HepG2 (cell line): ENCODE data around the gene CSTB. TPM values are rescaled to one million over a fixed set of nuclear protein-coding genes. Genes with fewer than 3 reads are reported as not detected.

Source experiments
- CTCF ChIP-seq: sonication (generic); formaldehyde crosslinking; IDR thresholded peaks from 2 replicates; pipeline ENCODE4 v1.5.0; 2020; ENCODE audit warnings: mild to moderate bottlenecking, missing genetic modification reagents, moderate library complexity
- E2F5 ChIP-seq: sonication (generic); formaldehyde crosslinking; conservative IDR thresholded peaks from 2 replicates; pipeline ENCODE4 v1.4.0; 2020; ENCODE audit warnings: missing genetic modification reagents
- GFI1 ChIP-seq: sonication (generic); formaldehyde crosslinking; IDR thresholded peaks from 2 replicates; pipeline ENCODE4 v1.5.0; 2020; ENCODE audit warnings: missing genetic modification reagents, mild to moderate bottlenecking, borderline replicate concordance
- HOXD1 ChIP-seq: sonication (generic); formaldehyde crosslinking; IDR thresholded peaks from 2 replicates; pipeline ENCODE4 v1.5.0; 2020; ENCODE audit warnings: missing genetic modification reagents
- KAT8 ChIP-seq: IDR thresholded peaks from 2 replicates; pipeline ENCODE4 v1.6.1; 2016; ENCODE audit warnings: missing genetic modification reagents, missing compliant biosample characterization
- NKX3-1 ChIP-seq: sonication (generic); formaldehyde crosslinking; IDR thresholded peaks from 2 replicates; pipeline ENCODE4 v1.5.0; 2020; ENCODE audit warnings: missing genetic modification reagents
- NPAS2 ChIP-seq: sonication (generic); formaldehyde crosslinking; IDR thresholded peaks from 2 replicates; pipeline ENCODE4 v1.8.0; 2022; ENCODE audit warnings: mild to moderate bottlenecking, missing genetic modification reagents, borderline replicate concordance
- NR1H2 ChIP-seq: sonication (generic); formaldehyde crosslinking; IDR thresholded peaks from 2 replicates; pipeline ENCODE4 v1.8.1; 2022; ENCODE audit warnings: low read depth, missing genetic modification reagents, borderline replicate concordance
- RFX3 ChIP-seq: IDR thresholded peaks from 2 replicates; pipeline ENCODE4 v1.6.1; 2016; ENCODE audit warnings: missing biosample characterization, missing genetic modification reagents
- RNF219 ChIP-seq: sonication (generic); formaldehyde crosslinking; IDR thresholded peaks from 2 replicates; pipeline ENCODE4 v1.5.0; 2020; ENCODE audit warnings: mild to moderate bottlenecking, missing genetic modification reagents
- SIX1 ChIP-seq: sonication (generic); formaldehyde crosslinking; IDR thresholded peaks from 2 replicates; pipeline ENCODE4 v1.4.0; 2020; ENCODE audit warnings: missing genetic modification reagents, borderline replicate concordance
- SMAD9 ChIP-seq: sonication (generic); formaldehyde crosslinking; IDR thresholded peaks from 2 replicates; pipeline ENCODE4 v1.5.1; 2020; ENCODE audit warnings: mild to moderate bottlenecking, missing genetic modification reagents
- SP5 ChIP-seq: IDR thresholded peaks from 2 replicates; pipeline ENCODE4 v1.6.1; 2016; ENCODE audit warnings: low read depth, borderline replicate concordance
- SRSF1 ChIP-seq: fragments of 200-400 bp; formaldehyde crosslinking; optimal IDR thresholded peaks from 2 replicates; pipeline ENCODE3; 2017; ENCODE audit warnings: mild to moderate bottlenecking, low read depth, low read length, moderate library complexity
- TAF15 ChIP-seq: fragments of 200-400 bp; formaldehyde crosslinking; IDR thresholded peaks from one replicate; pipeline ENCODE4 v1.6.1; 2018; ENCODE audit warnings: mild to moderate bottlenecking, low read depth, low read length; ENCODE audit not compliant: poor library complexity, severe bottlenecking
- TCF12 ChIP-seq, 2 experiments: fragments of 450-650 bp in 1 of 2; sonication (generic) in 1 of 2; formaldehyde crosslinking in 1 of 2; IDR thresholded peaks; 2 replicates each; pipeline versions ENCODE4 v1.6.1 to v1.8.0; 2017 to 2022; ENCODE audit warnings: antibody characterized with exemption in 1 of 2, mild to moderate bottlenecking in 1 of 2, missing genetic modification reagents in 1 of 2, moderate library complexity in 1 of 2
- ZBTB42 ChIP-seq: sonication (generic); formaldehyde crosslinking; IDR thresholded peaks from 2 replicates; pipeline ENCODE4 v1.5.0; 2020; ENCODE audit warnings: mild to moderate bottlenecking, missing genetic modification reagents
- ZBTB8A ChIP-seq: sonication (generic); formaldehyde crosslinking; IDR thresholded peaks from 2 replicates; pipeline ENCODE4 v1.4.0; 2020; ENCODE audit warnings: mild to moderate bottlenecking, low read depth, missing genetic modification reagents, borderline replicate concordance
- ZFP1 ChIP-seq: IDR thresholded peaks from 2 replicates; pipeline ENCODE4 v1.6.1; 2016
- ZNF282 ChIP-seq: fragments of 450-650 bp; IDR thresholded peaks from 2 replicates; pipeline ENCODE4 v1.6.1; 2018; ENCODE audit not compliant: partially characterized antibody
- ZNF326 ChIP-seq: sonication (generic); formaldehyde crosslinking; IDR thresholded peaks from 2 replicates; pipeline ENCODE4 v1.4.0; 2020; ENCODE audit warnings: missing genetic modification reagents, borderline replicate concordance
- ZNF510 ChIP-seq: sonication (generic); formaldehyde crosslinking; IDR thresholded peaks from 2 replicates; pipeline ENCODE4 v1.4.0; 2020; ENCODE audit warnings: low read depth, mild to moderate bottlenecking, missing genetic modification reagents
- ZNF576 ChIP-seq: sonication (generic); formaldehyde crosslinking; IDR thresholded peaks from 2 replicates; pipeline ENCODE4 v1.4.0; 2020; ENCODE audit warnings: mild to moderate bottlenecking, missing genetic modification reagents
- ZNF788 ChIP-seq: sonication (generic); formaldehyde crosslinking; IDR thresholded peaks from 2 replicates; pipeline ENCODE4 v1.5.0; 2020; ENCODE audit warnings: mild to moderate bottlenecking, missing genetic modification reagents, borderline replicate concordance
- ZNF891 ChIP-seq: sonication (generic); formaldehyde crosslinking; IDR thresholded peaks from 2 replicates; pipeline ENCODE4 v1.5.0; 2020; ENCODE audit warnings: mild to moderate bottlenecking, missing genetic modification reagents
- ZSCAN31 ChIP-seq: sonication (generic); formaldehyde crosslinking; IDR thresholded peaks from 2 replicates; pipeline ENCODE4 v1.5.0; 2020; ENCODE audit warnings: low read depth, mild to moderate bottlenecking, missing genetic modification reagents
- polyA plus RNA-seq, 8 experiments: library from polyadenylated mRNA; depleted of rRNA in 3 of 8; stranded (reverse) in 7 of 8; unstranded in 1 of 8; fragments of >200 nt; fragmentation: Illumina TruSeq in 4 of 8; extraction: Trizol in 4 of 8; gene quantifications; 2 replicates each; pipeline versions ENCODE4 v1.2.1 to v1.2.3, GENCODE V29; 2011 to 2016; ENCODE audit warnings: low read depth in 4 of 8, missing spikeins in 1 of 8, mixed read lengths in 1 of 8; ENCODE audit not compliant: insufficient read depth in 1 of 8
- total RNA-seq, 5 experiments: library from RNA; depleted of rRNA; stranded (reverse); fragments of >200 nt; fragmentation: Illumina TruSeq; extraction: Trizol; gene quantifications; 2 replicates each; pipeline ENCODE4 v1.2.3, GENCODE V29; 2016; ENCODE audit warnings: low read depth in 1 of 5

CSTB gene
- total and polyA plus RNA-seq, 2 of the 13 experiments (the other 11 are each of a cell fraction or from before 2014, with no cell fraction given): 11.7 to 94.1 TPM

DNA sequence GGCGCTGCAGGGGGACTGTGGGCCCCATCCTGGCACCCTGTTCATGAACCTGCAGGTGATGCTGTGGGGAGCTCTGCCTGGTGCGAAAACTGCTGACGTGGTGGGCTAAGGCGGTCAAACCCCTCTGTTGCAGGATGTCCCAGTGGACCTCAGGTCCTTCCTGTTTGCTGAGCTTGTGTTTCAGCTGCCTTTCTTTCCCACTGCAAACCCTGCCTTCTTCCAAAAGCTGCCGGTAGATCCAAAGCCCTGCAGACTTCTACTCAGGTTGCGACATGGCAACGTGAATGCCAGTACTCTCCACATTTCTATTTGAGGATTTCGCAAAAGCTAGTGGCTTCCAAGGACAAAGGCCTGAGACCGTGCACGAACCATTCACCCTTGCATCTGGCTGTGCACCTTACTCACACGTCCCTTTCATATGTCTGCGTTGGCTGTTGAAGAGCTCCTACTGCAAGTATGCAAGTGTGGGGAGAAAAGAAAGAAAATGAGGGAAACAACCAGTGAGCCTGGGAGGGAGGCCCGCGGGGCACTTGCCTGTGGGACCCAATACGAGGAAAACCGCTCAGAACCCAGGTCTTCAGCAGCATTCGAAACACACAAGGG lies 7.1 kb upstream of the CSTB start (continued):
- no peak for TF ChIP-seq ZBTB8A (CRISPR knock-in tag)
- TF ChIP-seq RFX3 (CRISPR knock-in tag): no peak
- TF ChIP-seq ZSCAN31 (CRISPR knock-in tag): 0 out of 2 replicates have a peak, but pooled peaks have one; percentile 77
- TF ChIP-seq SIX1 (CRISPR knock-in tag): peak; percentile 62; the same call in 1 of the 2 replicates
- peak; percentile 54; the same call in 1 of the 2 replicates for TF ChIP-seq ZFP1 (CRISPR knock-in tag)
- TF ChIP-seq ZNF891 (CRISPR knock-in tag): peak; percentile 34; the same call in 1 of the 2 replicates
- TF ChIP-seq SRSF1: no peak
- TF ChIP-seq CTCF: 0 out of 2 replicates have a peak, but pooled peaks have one; percentile 28
- no peak for TF ChIP-seq ZNF282
- TF ChIP-seq ZNF326 (CRISPR knock-in tag): no peak
- no peak for TF ChIP-seq TAF15
- TF ChIP-seq ZNF510 (CRISPR knock-in tag): no peak
- no peak for TF ChIP-seq ZNF576 (CRISPR knock-in tag)
- TF ChIP-seq NR1H2 (CRISPR knock-in tag): no peak
- no peak; the same call in 1 of the 2 replicates for TF ChIP-seq ZBTB42 (CRISPR knock-in tag)
- TF ChIP-seq SP5 (CRISPR knock-in tag): peak; percentile 62; the same call in 1 of the 2 replicates
- TF ChIP-seq SMAD9 (CRISPR knock-in tag): no peak
- TF ChIP-seq NPAS2 (CRISPR knock-in tag): no peak
- 0 out of 2 replicates have a peak, but pooled peaks have one; percentile 17 for TF ChIP-seq GFI1 (CRISPR knock-in tag)
- TF ChIP-seq E2F5 (CRISPR knock-in tag): no peak
- no peak for TF ChIP-seq NKX3-1
- no peak for TF ChIP-seq HOXD1 (CRISPR knock-in tag)
- no peak for TF ChIP-seq RNF219
- TF ChIP-seq TCF12 (IDR thresholded peaks at IDR 0.05): no peak
- peak; percentile 94; the same call in 1 of the 2 replicates for TF ChIP-seq TCF12 (CRISPR knock-in tag; IDR thresholded peaks at IDR 0.05)
- TF ChIP-seq KAT8 (CRISPR knock-in tag): peak; percentile 86
- TF ChIP-seq ZNF788: peak; percentile 81; the same call in 1 of the 2 replicates
